GM12892 (cell line): ENCODE results near the gene ADGRL3. TPM values are rescaled to one million over a fixed set of nuclear protein-coding genes. Genes with fewer than 3 reads are reported as not detected.

Experiments used
- DNase-seq: peaks from one replicate; pipeline ENCODE4 v3.0.0; 2011; ENCODE audit not compliant: insufficient read length
- FAIRE-seq: peaks from 2 replicates; lab custom pipeline; 2011; peaks lifted over from hg19 to GRCh38; lab: Jason Lieb, UNC
- POLR2A ChIP-seq: IDR thresholded peaks from 2 replicates; pipeline ENCODE4 v1.6.1; 2011; ENCODE audit warnings: low read depth, low read length, control low read depth
- POLR2AphosphoS5 ChIP-seq: IDR thresholded peaks from 2 replicates; pipeline ENCODE4 v1.6.1; 2011; ENCODE audit warnings: low read depth, low read length, control low read depth
- TAF1 ChIP-seq: IDR thresholded peaks from 2 replicates; pipeline ENCODE4 v1.6.1; 2011; ENCODE audit warnings: low read depth, mild to moderate bottlenecking, control low read depth, low read length, borderline replicate concordance
- polyA plus RNA-seq: library from polyadenylated mRNA; unstranded; fragments of >200 nt; gene quantifications from one replicate; pipeline ENCODE4 v1.2.1, GENCODE V29; 2012; ENCODE audit warnings: missing spikeins, inconsistent platforms; ENCODE audit not compliant: missing spikeins

ADGRL3 gene
- polyA plus RNA-seq = not detected

- no peak for TF ChIP-seq POLR2AphosphoS5
- no peak for TF ChIP-seq POLR2A
- no peak for TF ChIP-seq TAF1
- DNase-seq (peak; percentile 4), FAIRE-seq (no peak)
These were observed at the start of gene ADGRL3 for GRCh38 chr4:61200187-61200915. TSS of gene ADGRL3 (plus strand) at chr4:61200326.

- DNase-seq (no peak), FAIRE-seq (no peak)
- TF ChIP-seq POLR2A = no peak
- TF ChIP-seq POLR2AphosphoS5 = no peak
- no peak for TF ChIP-seq TAF1
These were observed 47.7 kb upstream of the ADGRL3 start for GRCh38 chr4:61152433-61152832.

DNA sequence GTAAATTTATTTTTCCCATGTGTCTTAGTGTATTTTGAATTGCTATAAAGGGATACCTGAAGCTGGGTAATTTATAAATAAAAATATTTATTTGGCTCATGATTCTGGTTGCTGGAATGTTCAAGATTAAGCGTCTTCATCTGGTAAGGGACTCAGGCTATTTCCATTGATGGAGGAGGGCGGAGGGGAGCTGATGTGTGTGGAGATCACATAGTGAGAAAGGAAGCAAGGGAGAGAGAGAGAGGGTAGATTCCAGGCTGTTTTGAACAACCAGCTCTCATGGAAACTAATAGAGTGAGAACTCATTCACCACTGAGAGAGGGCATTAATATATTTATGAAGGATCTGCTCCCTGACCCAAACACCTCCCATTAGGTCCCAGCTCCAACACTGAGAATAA lies 39.6 kb upstream of the ADGRL3 start:
- TF ChIP-seq POLR2A (no peak), POLR2AphosphoS5 (no peak), TAF1 (no peak)
- FAIRE-seq = no peak

GRCh38 chr4:61162116-61162515 lies 38.0 kb upstream of the ADGRL3 start:
- no peak for FAIRE-seq
- no peak for DNase-seq
- TF ChIP-seq POLR2A (no peak), TAF1 (no peak), POLR2AphosphoS5 (no peak)

More for the DNA sequence above, 39.6 kb upstream of the ADGRL3 start:
- DNase-seq = no peak

- TF ChIP-seq TAF1 (no peak), POLR2A (no peak), POLR2AphosphoS5 (no peak)
- DNase-seq = no peak
- FAIRE-seq = no peak
These were observed 26.3 kb upstream of the ADGRL3 start for GRCh38 chr4:61173799-61174198.

- TF ChIP-seq POLR2A (no peak), TAF1 (no peak), POLR2AphosphoS5 (no peak)
- FAIRE-seq = no peak
These were observed 24.6 kb upstream of the ADGRL3 start for GRCh38 chr4:61175495-61175894.

DNA sequence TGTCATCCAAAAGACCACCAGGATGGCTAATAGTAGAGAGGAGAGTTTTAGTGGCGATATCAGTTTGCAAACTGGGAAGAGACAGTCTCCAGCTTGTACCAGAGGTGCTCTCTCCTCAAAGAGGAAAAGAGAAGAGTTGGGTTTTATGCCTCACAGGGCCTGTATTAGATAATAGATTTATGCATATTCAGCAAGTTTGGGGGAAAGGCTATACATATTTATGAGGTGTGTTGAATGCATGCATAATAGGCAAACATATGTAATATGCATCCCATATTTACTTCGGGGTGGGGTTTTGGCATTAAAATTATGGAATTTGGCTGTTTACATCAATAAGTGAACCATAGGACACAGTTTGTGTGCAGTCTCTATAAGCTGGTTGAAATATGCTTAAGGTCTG lies 22.8 kb upstream of the ADGRL3 start:
- TF ChIP-seq TAF1 (no peak), POLR2A (no peak), POLR2AphosphoS5 (no peak)
- FAIRE-seq (no peak), DNase-seq (no peak)

More at GRCh38 chr4:61175495-61175894, 24.6 kb upstream of the ADGRL3 start:
- no peak for DNase-seq

DNA sequence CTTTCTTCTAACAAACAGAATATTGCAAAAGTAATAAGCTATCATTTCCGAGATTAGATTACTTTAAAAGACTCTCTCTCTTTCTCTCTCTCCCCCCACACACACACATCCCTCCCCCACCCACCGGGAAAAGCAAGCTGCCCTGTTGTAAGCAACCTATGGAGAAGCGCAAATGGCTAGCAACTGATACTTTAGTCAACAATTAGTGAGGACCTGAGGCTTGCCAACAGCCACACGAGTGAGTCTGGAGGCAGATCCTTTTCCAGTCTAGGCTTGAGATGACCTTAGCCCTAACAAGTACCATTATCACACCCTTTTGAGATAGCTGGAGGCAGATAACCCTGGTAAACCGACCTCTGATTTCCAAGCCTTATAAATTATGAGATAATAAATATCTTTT lies 19.7 kb upstream of the ADGRL3 start:
- DNase-seq (no peak), FAIRE-seq (no peak)
- TF ChIP-seq POLR2A = no peak
- TF ChIP-seq TAF1 = no peak
- TF ChIP-seq POLR2AphosphoS5 = no peak

- no peak for DNase-seq
- TF ChIP-seq TAF1 = no peak
- TF ChIP-seq POLR2AphosphoS5 = no peak
- TF ChIP-seq POLR2A = no peak
- FAIRE-seq = no peak
These were observed 17.2 kb upstream of the ADGRL3 start for GRCh38 chr4:61182915-61183314.

- TF ChIP-seq POLR2A (no peak), TAF1 (no peak), POLR2AphosphoS5 (no peak)
- FAIRE-seq (no peak), DNase-seq (no peak)
These were observed 14.8 kb upstream of the ADGRL3 start for GRCh38 chr4:61185288-61185687.

- FAIRE-seq (no peak), DNase-seq (no peak)
- TF ChIP-seq TAF1 (no peak), POLR2A (no peak), POLR2AphosphoS5 (no peak)
These were observed 7.7 kb upstream of the ADGRL3 start for GRCh38 chr4:61192392-61192791.

- TF ChIP-seq POLR2A (no peak), POLR2AphosphoS5 (no peak), TAF1 (no peak)
- no peak for DNase-seq
- no peak for FAIRE-seq
These were observed 6.3 kb upstream of the ADGRL3 start for GRCh38 chr4:61193863-61194262.

GRCh38 chr4:61194571-61194970 lies 5.6 kb upstream of the ADGRL3 start:
- FAIRE-seq = no peak
- no peak for DNase-seq
- TF ChIP-seq POLR2A = no peak
- no peak for TF ChIP-seq TAF1
- TF ChIP-seq POLR2AphosphoS5 = no peak

DNA sequence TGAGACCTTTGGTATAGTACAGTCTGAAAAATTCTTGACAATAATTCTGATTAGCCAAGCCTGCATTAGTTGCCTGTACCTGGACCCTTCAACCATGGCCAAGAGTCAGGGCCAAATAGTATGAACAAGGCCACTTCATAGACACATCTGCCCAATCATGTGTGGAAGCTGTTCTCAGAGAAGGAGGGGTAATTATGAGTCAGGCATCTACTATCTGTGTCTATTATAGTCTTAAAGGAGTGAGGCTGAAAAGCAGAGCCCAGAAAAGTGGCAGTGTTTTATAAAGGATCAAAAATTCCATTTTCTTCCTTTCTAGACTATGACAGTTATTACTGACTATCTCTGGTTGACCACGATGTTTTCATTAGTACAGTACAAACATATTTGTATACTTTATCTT lies 5.0 kb upstream of the ADGRL3 start:
- TF ChIP-seq POLR2AphosphoS5 (no peak), TAF1 (no peak), POLR2A (no peak)
- DNase-seq (no peak), FAIRE-seq (no peak)
